WTC11 (cell line): ENCODE measurements around the gene KDM4B. TPM values are rescaled to one million over a fixed set of nuclear protein-coding genes. Genes with fewer than 3 reads are reported as not detected.
"Not testable (repeated sequence)": the region's sequence is repeated elsewhere in the genome, so short reads cannot be mapped to it uniquely, and the experiment has no call there.

ENCODE experiments used
- ATAC-seq: fragments of 200-7000 bp; cut with Tn5 transposase; 2 replicates; pipeline ENCODE4 v1.10.0; 2021; ENCODE audit warnings: mild to moderate bottlenecking, moderate library complexity
- CTCF ChIA-PET: fragments of 300-600 bp; sonication (Branson Sonifier 250); formaldehyde crosslinking; loops from one replicate; lab custom pipeline; 2021; ENCODE audit warnings: antibody characterized with exemption; lab: Charles Lee
- POLR2A ChIA-PET: fragments of 350-600 bp; sonication (Branson Sonifier 250); formaldehyde crosslinking; loops from one replicate; lab custom pipeline; 2021; ENCODE audit warnings: antibody characterized with exemption; lab: Charles Lee
- DNase-seq: peaks from one replicate; pipeline ENCODE4 v3.0.0; 2021; ENCODE audit warnings: low spot score
- H3K27ac Mint-ChIP-seq: 2 replicates; pipeline ENCODE4 v1.8.0; 2021; ENCODE audit warnings: mixed read lengths
- H3K27me3 Mint-ChIP-seq: 2 replicates; pipeline ENCODE4 v1.8.0; 2021; ENCODE audit warnings: low read depth, mild to moderate bottlenecking, moderate library complexity, mixed read lengths
- H3K36me3 Mint-ChIP-seq: 2 replicates; pipeline ENCODE4 v1.8.0; 2021; ENCODE audit warnings: mixed read lengths
- H3K4me1 Mint-ChIP-seq: 2 replicates; pipeline ENCODE4 v1.8.0; 2022; ENCODE audit warnings: mixed read lengths
- H3K4me3 Mint-ChIP-seq: 2 replicates; pipeline ENCODE4 v1.8.0; 2021; ENCODE audit warnings: mild to moderate bottlenecking, moderate library complexity, mixed read lengths
- H3K9me3 Mint-ChIP-seq: 2 replicates; pipeline ENCODE4 v1.8.0; 2021; ENCODE audit warnings: mixed read lengths
- ETV6 ChIP-seq: sonication (generic); formaldehyde crosslinking; IDR thresholded peaks from 2 replicates; pipeline ENCODE4 v1.8.1; 2022; ENCODE audit warnings: mild to moderate bottlenecking, missing genetic modification reagents
- GRHL2 ChIP-seq: fragments of 250-450 bp; sonication (Bioruptor Pico); IDR thresholded peaks from 2 replicates; pipeline ENCODE4 v1.8.0; 2022; ENCODE audit warnings: mild to moderate bottlenecking, moderate library complexity; ENCODE audit not compliant: insufficient replicate concordance, severe bottlenecking
- JUN ChIP-seq: sonication (generic); formaldehyde crosslinking; IDR thresholded peaks from 2 replicates; pipeline ENCODE4 v1.8.0; 2023; ENCODE audit warnings: mild to moderate bottlenecking, missing genetic modification reagents
- KAT7 ChIP-seq: sonication (generic); formaldehyde crosslinking; IDR thresholded peaks from 2 replicates; pipeline ENCODE4 v1.8.1; 2023; ENCODE audit warnings: missing genetic modification reagents, mild to moderate bottlenecking, borderline replicate concordance
- NFYB ChIP-seq: sonication (generic); formaldehyde crosslinking; conservative IDR thresholded peaks from 2 replicates; pipeline ENCODE4 v1.8.0; 2022; ENCODE audit warnings: low read depth, missing genetic modification reagents
- NR2C2 ChIP-seq: sonication (generic); formaldehyde crosslinking; IDR thresholded peaks from 2 replicates; pipeline ENCODE4 v1.8.0; 2022; ENCODE audit warnings: mild to moderate bottlenecking, missing genetic modification reagents
- USF2 ChIP-seq: sonication (generic); formaldehyde crosslinking; IDR thresholded peaks from 2 replicates; pipeline ENCODE4 v1.8.1; 2023; ENCODE audit warnings: mild to moderate bottlenecking, missing genetic modification reagents, moderate library complexity
- ZNF317 ChIP-seq: sonication (generic); formaldehyde crosslinking; IDR thresholded peaks from 2 replicates; pipeline ENCODE4 v1.8.1; 2023; ENCODE audit warnings: low read depth, mild to moderate bottlenecking, moderate library complexity, missing genetic modification reagents, borderline replicate concordance
- total RNA-seq: library from RNA; stranded (reverse); gene quantifications from 3 replicates; pipeline ENCODE4 v1.2.3, GENCODE V29; 2021

Gene KDM4B
- total RNA-seq, 1 experiment from 2014 or later: 43.2 TPM

GRCh38 chr19:5158549-5159134, 189.7 kb downstream of the KDM4B start:
- not testable (repeated sequence) for H3K4me3 Mint-ChIP-seq

GRCh38 chr19:5160158-5160795, 191.4 kb downstream of the KDM4B start:
- Mint-ChIP-seq H3K36me3 (peaks cover 24% of the 10 kb centered on the region), H3K4me1 (peaks cover 30% of the 10 kb centered on the region), H3K9me3 (peaks cover 29% of the 10 kb centered on the region), H3K27me3 (peaks cover 11% of the 10 kb centered on the region)
- ATAC-seq, H3K4me3 Mint-ChIP-seq, POLR2A ChIA-PET, DNase-seq, H3K27ac Mint-ChIP-seq: not testable (repeated sequence)
- CTCF ChIA-PET: interaction anchor here (0.9 to 1.4 kb wide), 5 partner anchors 10 to 121 kb away, joined by 3 to 4 read pairs (median 4); no protein-coding TSS in a partner anchor

More at GRCh38 chr19:5158549-5159134, 189.7 kb downstream of the KDM4B start:
- ATAC-seq, DNase-seq, POLR2A ChIA-PET, H3K27ac Mint-ChIP-seq: not testable (repeated sequence)
- H3K9me3 Mint-ChIP-seq: peaks cover 25% of the 10 kb centered on the region
- CTCF ChIA-PET: interaction anchor here (1.3 kb wide), 2 partner anchors 21 to 106 kb away, joined by 3 to 5 read pairs; no protein-coding TSS in a partner anchor
- peaks cover 24% of the 10 kb centered on the region for H3K36me3 Mint-ChIP-seq
- H3K27me3 Mint-ChIP-seq: peaks cover 11% of the 10 kb centered on the region
- peaks cover 16% of the 10 kb centered on the region for H3K4me1 Mint-ChIP-seq

DNA sequence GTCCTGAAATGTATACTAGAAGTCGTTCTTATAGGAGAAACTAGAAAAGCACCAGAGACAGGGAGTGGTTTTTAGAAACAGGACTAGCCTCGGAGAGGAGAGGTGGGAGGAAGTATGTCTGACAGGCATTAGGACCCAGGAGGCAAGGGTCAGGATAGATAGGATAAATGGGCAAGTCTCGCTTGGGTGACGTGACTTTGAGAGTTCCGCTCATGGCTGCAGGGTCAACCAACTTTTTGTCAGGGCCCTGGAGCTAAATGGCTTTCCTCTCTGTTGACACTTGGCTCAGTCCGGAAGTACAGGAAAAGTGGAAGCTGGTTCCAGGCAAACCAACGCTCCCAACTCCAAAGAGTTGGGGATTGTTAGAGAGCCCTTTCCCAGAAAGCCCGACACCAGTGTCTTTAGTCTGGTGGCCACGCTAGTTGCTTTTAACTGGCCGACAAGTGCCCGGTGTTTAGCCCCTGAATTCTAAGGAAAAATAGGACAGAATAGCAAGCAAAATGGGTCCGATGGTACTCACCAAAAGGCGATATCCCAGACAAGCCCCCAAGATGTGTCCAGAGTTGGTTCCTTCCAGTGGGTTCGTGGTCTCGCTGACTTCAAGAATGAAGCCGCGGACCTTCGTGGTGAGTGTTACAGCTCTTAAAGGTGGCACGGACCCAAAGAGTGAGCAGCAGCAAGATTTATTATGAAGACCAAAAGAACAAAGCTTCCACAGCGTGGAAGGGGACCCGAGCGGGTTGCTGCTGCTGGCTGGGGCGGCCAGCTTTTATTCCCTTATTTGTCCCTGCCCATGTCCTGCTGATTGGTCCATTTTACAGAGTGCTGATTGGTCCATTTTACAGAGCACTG, 196.2 kb downstream of the KDM4B start:
- Mint-ChIP-seq H3K27ac (peak overlapping the region; percentile 85), H3K9me3 (peaks cover 23% of the 10 kb centered on the region), H3K27me3 (peaks cover 10% of the 10 kb centered on the region; the same call in 1 of the 2 replicates), H3K4me3 (0 out of 2 replicates have a peak overlapping the region, but pooled peaks have one; percentile 22), H3K4me1 (peaks cover 24% of the 10 kb centered on the region)
- ATAC-seq, H3K36me3 Mint-ChIP-seq, POLR2A ChIA-PET, DNase-seq: not testable (repeated sequence)
- peak; percentile 56 for TF ChIP-seq NFYB (CRISPR knock-in tag)
- CTCF ChIA-PET: interaction anchor here (0.6 to 2.3 kb wide), 3 partner anchors 11 to 29 kb away, joined by 3 to 8 read pairs (median 6); no protein-coding TSS in a partner anchor

- ChIA-PET POLR2A (no interaction called here), CTCF (interaction anchor here (0.6 to 1.5 kb wide), 2 partner anchors 11 to 29 kb away, joined by 3 to 6 read pairs; no protein-coding TSS in a partner anchor)
- no peak overlapping the region for H3K27ac Mint-ChIP-seq
- TF ChIP-seq NFYB (CRISPR knock-in tag): 0 out of 2 replicates have a peak, but pooled peaks have one; percentile 1
- TF ChIP-seq NR2C2 (CRISPR knock-in tag): no peak
- H3K4me1 Mint-ChIP-seq: peaks cover 24% of the 10 kb centered on the region
- no peak for ATAC-seq
- H3K27me3 Mint-ChIP-seq: peaks cover 8% of the 10 kb centered on the region; the same call in 1 of the 2 replicates
- DNase-seq: no peak
- H3K4me3 Mint-ChIP-seq: no peak overlapping the region
- peaks cover 25% of the 10 kb centered on the region for H3K9me3 Mint-ChIP-seq
- H3K36me3 Mint-ChIP-seq: peaks cover 4% of the 10 kb centered on the region
Measured at GRCh38 chr19:5165697-5166019, 196.7 kb downstream of the KDM4B start.

GRCh38 chr19:5166262-5166661, 197.3 kb downstream of the KDM4B start:
- DNase-seq (no peak), ATAC-seq (no peak)
- TF ChIP-seq USF2 (CRISPR knock-in tag) (no peak), JUN (CRISPR knock-in tag) (no peak), ZNF317 (no peak), KAT7 (CRISPR knock-in tag) (no peak), ETV6 (CRISPR knock-in tag) (no peak), GRHL2 (CRISPR knock-in tag) (no peak)
- POLR2A ChIA-PET: no interaction called here
- Mint-ChIP-seq H3K36me3 (peaks cover 4% of the 10 kb centered on the region), H3K4me1 (peaks cover 24% of the 10 kb centered on the region), H3K9me3 (peaks cover 23% of the 10 kb centered on the region), H3K27me3 (peaks cover 8% of the 10 kb centered on the region; the same call in 1 of the 2 replicates), H3K27ac (no peak overlapping the region), H3K4me3 (no peak overlapping the region)
- CTCF ChIA-PET: no interaction called here
